ENCODE data around the gene UTRN. TPM values are rescaled to one million over a fixed set of nuclear protein-coding genes. Genes with fewer than 3 reads are reported as not detected.

The UTRN gene
- polyA plus RNA-seq, 1 donor (not counting 4 experiments of a cell fraction or from before 2014, with no cell fraction given) = 23.7 TPM

DNA sequence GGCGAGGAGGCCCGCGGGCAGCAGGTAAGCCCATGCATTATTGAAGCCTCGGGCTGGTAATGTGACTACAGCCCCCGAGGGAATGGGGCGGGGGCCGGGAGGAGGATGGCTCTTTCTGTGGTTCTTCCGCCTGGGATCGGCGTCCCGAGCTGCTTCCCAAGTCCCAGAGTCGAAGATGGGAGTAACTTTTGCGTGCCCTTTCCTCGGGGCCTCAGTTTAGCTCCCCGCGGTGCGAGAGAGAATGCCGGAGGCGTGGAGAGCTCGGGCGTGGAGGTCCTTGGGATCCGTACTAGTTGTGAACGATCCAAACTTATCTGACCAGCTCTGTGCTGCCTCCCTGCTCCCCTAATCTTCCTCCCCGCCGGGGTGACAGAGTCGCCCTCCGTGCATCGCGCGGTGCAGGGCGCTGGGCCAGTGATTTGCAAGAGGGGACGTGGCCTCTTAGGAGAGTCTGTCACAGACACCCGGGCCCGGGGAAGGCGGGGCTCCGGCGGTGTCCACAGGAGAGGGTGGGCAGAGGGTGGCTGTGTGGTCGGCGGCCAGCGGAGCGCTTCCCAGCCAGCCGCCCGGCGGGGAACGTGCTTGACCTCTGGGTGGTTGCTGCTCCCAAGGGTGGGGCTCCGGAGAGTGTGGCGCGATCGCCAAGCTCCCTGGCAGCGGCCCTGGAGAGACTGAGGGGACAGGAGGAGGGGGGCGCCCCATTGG is 815 bp downstream of the UTRN start:
- no peaks in the 10 kb centered on the region for H4K20me1 ChIP-seq (ENCODE audit: control insufficient read depth, extremely low read depth, insufficient read depth, low read length)
- H3K9me1 ChIP-seq (ENCODE audit: control insufficient read depth, extremely low read depth, insufficient read depth, low read length) = no peaks in the 10 kb centered on the region
- no peaks in the 10 kb centered on the region for H3K9me3 ChIP-seq (ENCODE audit: control insufficient read depth, low read depth, low read length)
- DNase-seq (ENCODE audit: low read depth, low spot score) = no peak
- dilution Hi-C loops (cut with MboI; ENCODE audit: extremely low pct_ligation_motif_present, low sequenced_read_pairs) = no loop called here
- peaks cover 10% of the 10 kb centered on the region for H3K4me1 ChIP-seq (ENCODE audit: control insufficient read depth, extremely low read depth, insufficient read depth, low read length)
- no peaks in the 10 kb centered on the region for H3K36me3 ChIP-seq (ENCODE audit: control insufficient read depth in 2 of 2, extremely low read depth in 1 of 2, insufficient read depth in 2 of 2, low read length in 2 of 2)
- peak overlapping the region; percentile 80 for H3K9ac ChIP-seq (ENCODE audit: control insufficient read depth, extremely low read depth, insufficient read depth, low read length)
- FAIRE-seq = no peak
- H3K4me2 ChIP-seq (ENCODE audit: control insufficient read depth, extremely low read depth, insufficient read depth, low read depth, low read length) = peak overlapping the region; percentile 85
- no peaks in the 10 kb centered on the region for H3K27me3 ChIP-seq (ENCODE audit: control insufficient read depth, extremely low read depth, insufficient read depth, low read length)
- TF ChIP-seq, protein P1, sequence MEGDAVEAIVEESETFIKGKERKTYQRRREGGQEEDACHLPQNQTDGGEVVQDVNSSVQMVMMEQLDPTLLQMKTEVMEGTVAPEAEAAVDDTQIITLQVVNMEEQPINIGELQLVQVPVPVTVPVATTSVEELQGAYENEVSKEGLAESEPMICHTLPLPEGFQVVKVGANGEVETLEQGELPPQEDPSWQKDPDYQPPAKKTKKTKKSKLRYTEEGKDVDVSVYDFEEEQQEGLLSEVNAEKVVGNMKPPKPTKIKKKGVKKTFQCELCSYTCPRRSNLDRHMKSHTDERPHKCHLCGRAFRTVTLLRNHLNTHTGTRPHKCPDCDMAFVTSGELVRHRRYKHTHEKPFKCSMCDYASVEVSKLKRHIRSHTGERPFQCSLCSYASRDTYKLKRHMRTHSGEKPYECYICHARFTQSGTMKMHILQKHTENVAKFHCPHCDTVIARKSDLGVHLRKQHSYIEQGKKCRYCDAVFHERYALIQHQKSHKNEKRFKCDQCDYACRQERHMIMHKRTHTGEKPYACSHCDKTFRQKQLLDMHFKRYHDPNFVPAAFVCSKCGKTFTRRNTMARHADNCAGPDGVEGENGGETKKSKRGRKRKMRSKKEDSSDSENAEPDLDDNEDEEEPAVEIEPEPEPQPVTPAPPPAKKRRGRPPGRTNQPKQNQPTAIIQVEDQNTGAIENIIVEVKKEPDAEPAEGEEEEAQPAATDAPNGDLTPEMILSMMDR (optimal IDR thresholded peaks at IDR 0.05 in 1 of 3, IDR thresholded peaks at IDR 0.05 in 1 of 3, conservative IDR thresholded peaks at IDR 0.05 in 1 of 3; ENCODE audit: extremely low read depth in 1 of 3, insufficient read depth in 2 of 3, low read length in 3 of 3) = no peak
- no peak for TF ChIP-seq EZH2 (IDR thresholded peaks at IDR 0.05; ENCODE audit: low read length)
- no peaks in the 10 kb centered on the region for H3K79me2 ChIP-seq (ENCODE audit: control insufficient read depth, insufficient read depth, low read length)
- H3K4me3 ChIP-seq (ENCODE audit: control insufficient read depth in 2 of 3, extremely low read depth in 1 of 3, insufficient read depth in 2 of 3, low read depth in 1 of 3, low read length in 3 of 3) = peak overlapping the region; percentile 69 to 95 (median 92)
- peak overlapping the region; percentile 67 for H3K27ac ChIP-seq (ENCODE audit: control insufficient read depth, insufficient read depth, low read length)
- H2AFZ ChIP-seq (ENCODE audit: control insufficient read depth, low read length) = peak overlapping the region; percentile 90

DNA sequence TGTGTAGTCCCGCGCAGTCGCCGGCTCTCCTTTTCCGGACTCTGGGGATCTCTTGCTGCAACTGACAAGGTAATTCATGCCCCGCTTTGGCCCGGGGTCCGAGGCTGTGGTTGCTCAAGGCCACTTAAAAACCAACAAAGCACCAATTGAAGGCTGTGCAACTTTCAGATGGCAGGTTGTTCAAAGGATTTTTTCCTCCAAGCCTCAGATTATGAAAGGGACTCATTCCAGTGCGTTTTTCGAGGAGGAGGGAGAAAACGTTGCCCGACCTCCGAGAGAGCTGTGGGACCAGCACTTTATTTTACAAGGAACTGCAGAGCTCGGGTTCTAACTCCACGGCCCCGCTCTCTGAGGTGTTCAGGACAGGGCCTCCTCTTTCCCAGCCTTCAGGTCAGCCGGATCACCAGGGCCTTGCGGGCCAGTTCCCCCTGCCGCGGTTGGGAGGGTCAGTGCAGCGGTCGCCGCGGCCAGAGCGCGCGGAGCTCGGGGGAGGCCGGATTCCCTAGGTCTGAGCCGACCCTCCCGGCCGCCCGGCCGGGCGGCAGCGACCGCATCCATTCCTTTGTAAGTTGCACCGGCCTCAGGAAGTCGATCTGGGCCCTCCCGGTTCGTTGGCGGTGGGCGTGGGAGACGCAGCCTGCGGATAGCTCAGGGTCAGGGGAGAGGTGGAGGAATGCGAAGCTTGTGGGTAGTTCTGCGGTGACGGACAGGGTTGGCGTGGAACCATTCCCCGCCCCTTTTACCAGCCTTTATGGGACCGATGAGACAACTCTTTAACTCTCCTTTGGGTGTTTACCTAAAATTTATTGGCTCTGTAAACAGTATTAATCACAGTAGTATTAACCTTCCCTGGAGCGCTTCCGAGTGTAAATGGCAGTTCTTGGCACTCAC is 1.6 kb downstream of the UTRN start:
- Histone ChIP-seq H3K27me3 (ENCODE audit: control insufficient read depth, extremely low read depth, insufficient read depth, low read length) (no peaks in the 10 kb centered on the region), H3K27ac (ENCODE audit: control insufficient read depth, insufficient read depth, low read length) (peak overlapping the region; percentile 67), H3K9me1 (ENCODE audit: control insufficient read depth, extremely low read depth, insufficient read depth, low read length) (no peaks in the 10 kb centered on the region), H3K4me2 (ENCODE audit: control insufficient read depth, extremely low read depth, insufficient read depth, low read depth, low read length) (peak overlapping the region; percentile 85), H3K4me3 (ENCODE audit: control insufficient read depth in 2 of 3, extremely low read depth in 1 of 3, insufficient read depth in 2 of 3, low read depth in 1 of 3, low read length in 3 of 3) (peak overlapping the region; percentile 69 to 95 (median 92)), H3K36me3 (ENCODE audit: control insufficient read depth in 2 of 2, extremely low read depth in 1 of 2, insufficient read depth in 2 of 2, low read length in 2 of 2) (no peaks in the 10 kb centered on the region), H3K9me3 (ENCODE audit: control insufficient read depth, low read depth, low read length) (no peaks in the 10 kb centered on the region), H4K20me1 (ENCODE audit: control insufficient read depth, extremely low read depth, insufficient read depth, low read length) (no peaks in the 10 kb centered on the region), H3K9ac (ENCODE audit: control insufficient read depth, extremely low read depth, insufficient read depth, low read length) (peak overlapping the region; percentile 80), H3K79me2 (ENCODE audit: control insufficient read depth, insufficient read depth, low read length) (no peaks in the 10 kb centered on the region), H3K4me1 (ENCODE audit: control insufficient read depth, extremely low read depth, insufficient read depth, low read length) (peaks cover 10% of the 10 kb centered on the region), H2AFZ (ENCODE audit: control insufficient read depth, low read length) (peak overlapping the region; percentile 90)
- dilution Hi-C loops (cut with MboI; ENCODE audit: extremely low pct_ligation_motif_present, low sequenced_read_pairs) = no loop called here
- FAIRE-seq (peak; percentile 17), DNase-seq (ENCODE audit: low read depth, low spot score) (peak; percentile 30)
- TF ChIP-seq, protein P1 (optimal IDR thresholded peaks at IDR 0.05 in 1 of 3, IDR thresholded peaks at IDR 0.05 in 1 of 3, conservative IDR thresholded peaks at IDR 0.05 in 1 of 3; ENCODE audit: extremely low read depth in 1 of 3, insufficient read depth in 2 of 3, low read length in 3 of 3) = no peak
- TF ChIP-seq EZH2 (IDR thresholded peaks at IDR 0.05; ENCODE audit: low read length) = no peak
